ENCODE results near the gene CAPN12. TPM values are rescaled to one million over a fixed set of nuclear protein-coding genes. Genes with fewer than 3 reads are reported as not detected.

Gene CAPN12
- total RNA-seq, 1 experiment from 2014 or later = 14.7 TPM

DNA sequence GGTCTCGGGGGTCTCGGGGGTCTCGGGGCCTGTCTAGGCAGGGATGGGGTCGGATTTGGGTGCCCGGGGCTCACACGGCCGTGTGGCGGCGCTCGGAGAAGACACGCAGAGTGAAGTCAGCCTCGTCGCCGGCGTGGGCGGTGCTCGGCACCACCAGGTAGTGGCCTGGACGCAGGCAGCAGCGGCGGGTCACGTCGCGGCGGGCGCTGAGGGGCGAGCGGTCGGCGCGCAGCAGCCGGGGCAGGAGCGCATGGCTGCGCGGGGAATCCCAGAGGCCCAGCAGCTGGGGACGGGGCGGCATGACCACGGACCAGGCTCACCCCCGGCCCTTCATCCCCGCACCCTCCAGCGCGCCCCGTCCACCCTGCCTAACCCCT is 8.2 kb downstream of the CAPN12 start:
- no TSS peak for BruUV-seq (replicated peaks)
- Mint-ChIP-seq H3K4me1 (ENCODE audit: low read depth, unreplicated experiment) (peaks cover 27% of the 10 kb centered on the region), H3K27ac (ENCODE audit: unreplicated experiment) (peak overlapping the region; percentile 72), H3K9me3 (ENCODE audit: low read depth, unreplicated experiment) (no peaks in the 10 kb centered on the region), H3K4me3 (ENCODE audit: low read depth, unreplicated experiment) (peak overlapping the region; percentile 47), H3K36me3 (ENCODE audit: insufficient read depth, unreplicated experiment) (peaks cover 79% of the 10 kb centered on the region), H3K27me3 (ENCODE audit: unreplicated experiment) (no peaks in the 10 kb centered on the region)
- CTCF ChIA-PET = no interaction called here
- intact Hi-C loops (cut with micrococcal nuclease; ENCODE audit: unreplicated experiment) = no loop called here
- no peak for TF ChIP-seq CTCF (IDR thresholded peaks at IDR 0.05; ENCODE audit: unreplicated experiment)
- DNase-seq = peak; percentile 72

DNA sequence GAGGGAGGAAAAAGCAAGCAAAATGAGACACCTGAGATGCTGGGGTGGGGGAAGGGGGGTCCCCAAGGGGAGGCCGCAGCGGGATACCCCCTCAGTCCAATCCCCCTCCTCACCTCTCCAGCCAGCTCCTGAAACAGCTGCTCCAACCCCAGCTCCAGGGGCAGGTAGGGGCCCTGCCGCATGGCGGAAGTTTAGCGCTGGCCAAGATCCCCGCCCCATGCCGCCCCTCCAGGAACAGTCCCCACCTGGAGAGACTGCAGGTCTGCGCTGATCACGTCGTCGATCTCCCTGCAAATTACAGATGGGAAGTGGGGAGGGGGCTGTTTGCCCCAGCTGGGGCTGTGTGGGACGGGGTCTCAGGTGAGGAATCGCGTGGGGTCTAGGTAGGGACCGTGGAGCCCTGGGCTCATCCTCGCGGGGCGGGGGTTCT is 9.0 kb downstream of the CAPN12 start:
- CTCF ChIA-PET = interaction anchor here (0.5 to 1.5 kb wide), 3 partner anchors 101 to 247 kb away, joined by 3 to 6 read pairs (median 3); no protein-coding TSS in a partner anchor
- no TSS peak for BruUV-seq (replicated peaks)

DNA sequence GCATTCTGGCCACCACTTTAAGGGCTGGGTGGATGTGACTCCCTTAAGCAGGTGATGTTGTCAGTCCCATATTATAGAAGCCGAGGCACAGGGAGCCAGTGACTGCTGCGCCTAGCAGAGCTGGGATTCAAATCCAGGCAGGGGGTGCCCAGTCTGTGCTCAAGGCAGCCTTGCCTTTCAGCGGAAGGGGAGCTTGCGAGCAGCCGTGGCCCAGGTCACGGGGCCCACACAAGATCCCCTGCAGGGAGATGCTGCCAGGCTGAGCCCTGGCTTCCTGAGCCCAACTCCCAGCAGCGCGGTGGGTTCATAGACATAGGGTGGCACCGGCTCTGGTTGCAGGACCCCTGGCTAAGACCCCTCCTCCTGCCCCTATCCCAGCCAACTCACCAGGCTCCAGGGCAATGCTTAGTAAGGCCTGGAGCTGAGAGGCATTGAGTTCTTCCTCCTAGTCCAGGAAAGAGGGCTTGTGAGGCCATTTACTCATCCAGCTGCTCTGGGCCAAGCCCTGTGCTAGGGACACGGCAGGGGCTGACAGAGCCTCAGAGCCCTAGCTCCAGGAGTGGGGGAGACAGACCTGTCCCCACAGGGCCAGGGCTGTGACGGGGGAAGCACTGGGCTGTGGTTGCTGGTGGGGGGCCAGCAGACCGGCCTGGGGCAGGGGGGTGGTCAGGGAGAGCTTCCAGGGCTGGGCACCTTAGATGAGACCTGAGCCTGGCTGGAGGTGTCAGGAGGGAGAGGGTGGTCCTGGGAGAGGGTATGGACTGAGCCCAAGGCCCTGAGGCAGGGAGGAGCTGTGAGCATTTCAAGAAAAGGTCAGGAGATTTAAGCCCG is 9.6 kb downstream of the CAPN12 start:
- no peaks in the 10 kb centered on the region for H3K27me3 Mint-ChIP-seq (ENCODE audit: unreplicated experiment)
- DNase-seq = peak; percentile 41
- BruUV-seq (replicated peaks) = TSS peak; percentile 27

More for the DNA sequence above, 9.0 kb downstream of the CAPN12 start:
- H3K36me3 Mint-ChIP-seq (ENCODE audit: insufficient read depth, unreplicated experiment) = peaks cover 81% of the 10 kb centered on the region
- H3K4me3 Mint-ChIP-seq (ENCODE audit: low read depth, unreplicated experiment) = peak overlapping the region; percentile 47
- H3K9me3 Mint-ChIP-seq (ENCODE audit: low read depth, unreplicated experiment) = no peaks in the 10 kb centered on the region
- peaks cover 33% of the 10 kb centered on the region for H3K4me1 Mint-ChIP-seq (ENCODE audit: low read depth, unreplicated experiment)
- DNase-seq = peak; percentile 54
- intact Hi-C loops (cut with micrococcal nuclease; ENCODE audit: unreplicated experiment) = no loop called here
- H3K27me3 Mint-ChIP-seq (ENCODE audit: unreplicated experiment) = no peaks in the 10 kb centered on the region
- no peak for TF ChIP-seq CTCF (IDR thresholded peaks at IDR 0.05; ENCODE audit: unreplicated experiment)
- peak overlapping the region; percentile 91 for H3K27ac Mint-ChIP-seq (ENCODE audit: unreplicated experiment)

GRCh38 chr19:38734176-38734425 is 10.2 kb downstream of the CAPN12 start:
- no peak overlapping the region for H3K4me3 Mint-ChIP-seq (ENCODE audit: low read depth, unreplicated experiment)
- peak overlapping the region; percentile 91 for H3K27ac Mint-ChIP-seq (ENCODE audit: unreplicated experiment)
- TF ChIP-seq CTCF (IDR thresholded peaks at IDR 0.05; ENCODE audit: unreplicated experiment) = no peak
- CTCF ChIA-PET = interaction anchor here (1.5 kb wide), 1 partner anchor 100 kb away, joined by 6 read pairs; no protein-coding TSS in a partner anchor
- H3K9me3 Mint-ChIP-seq (ENCODE audit: low read depth, unreplicated experiment) = no peaks in the 10 kb centered on the region
- peaks cover 92% of the 10 kb centered on the region for H3K36me3 Mint-ChIP-seq (ENCODE audit: insufficient read depth, unreplicated experiment)
- H3K4me1 Mint-ChIP-seq (ENCODE audit: low read depth, unreplicated experiment) = peaks cover 44% of the 10 kb centered on the region
- H3K27me3 Mint-ChIP-seq (ENCODE audit: unreplicated experiment) = no peaks in the 10 kb centered on the region
- intact Hi-C loops (cut with micrococcal nuclease; ENCODE audit: unreplicated experiment) = loop anchor here (5.0 kb wide), 2 partner anchors 78 to 98 kb away; partner anchors contain the start of genes ECH1 and LGALS4
- BruUV-seq (replicated peaks) = no TSS peak
- DNase-seq = no peak

More for the DNA sequence above, 9.6 kb downstream of the CAPN12 start:
- H3K9me3 Mint-ChIP-seq (ENCODE audit: low read depth, unreplicated experiment) = no peaks in the 10 kb centered on the region
- peaks cover 87% of the 10 kb centered on the region for H3K36me3 Mint-ChIP-seq (ENCODE audit: insufficient read depth, unreplicated experiment)
- H3K27ac Mint-ChIP-seq (ENCODE audit: unreplicated experiment) = peak overlapping the region; percentile 91
- H3K4me3 Mint-ChIP-seq (ENCODE audit: low read depth, unreplicated experiment) = peak overlapping the region; percentile 47
- intact Hi-C loops (cut with micrococcal nuclease; ENCODE audit: unreplicated experiment) = loop anchor here (5.0 kb wide), 2 partner anchors 78 to 98 kb away; partner anchors contain the start of genes ECH1 and LGALS4
- H3K4me1 Mint-ChIP-seq (ENCODE audit: low read depth, unreplicated experiment) = peaks cover 39% of the 10 kb centered on the region
- CTCF ChIA-PET = interaction anchor here (0.5 to 1.5 kb wide), 4 partner anchors 100 to 248 kb away, joined by 3 to 6 read pairs (median 4); no protein-coding TSS in a partner anchor
- TF ChIP-seq CTCF (IDR thresholded peaks at IDR 0.05; ENCODE audit: unreplicated experiment) = no peak
